Suprapubic skin (tissue), 4 donors: ENCODE results near the gene ARTN.

Source experiments
- EP300 ChIP-seq: sonication (generic); formaldehyde crosslinking; IDR thresholded peaks from one replicate; pipeline ENCODE4 v1.6.1; 2017; ENCODE audit warnings: antibody characterized with exemption
- POLR2A ChIP-seq, 2 donors: fragments of 450-650 bp; IDR thresholded peaks; one replicate each; pipeline ENCODE4 v1.6.1; 2017; ENCODE audit warnings: antibody characterized with exemption in 2 of 2, mild to moderate bottlenecking in 2 of 2, moderate library complexity in 2 of 2
- POLR2AphosphoS5 ChIP-seq, 3 donors: sonication (generic); formaldehyde crosslinking; IDR thresholded peaks; one replicate each; pipeline ENCODE4 v1.6.1; 2017; ENCODE audit warnings: antibody characterized with exemption in 3 of 3
- TF ChIP-seq, protein P1 (sequence below), 2 donors: fragments of 200-600 bp in 1 of 2; fragments of 450-650 bp in 1 of 2; sonication (generic) in 1 of 2; IDR thresholded peaks; one replicate each; pipeline ENCODE4 v1.5.1; 2016 to 2019; ENCODE audit warnings: antibody characterized with exemption in 2 of 2, mild to moderate bottlenecking in 1 of 2, moderate library complexity in 1 of 2

DNA sequence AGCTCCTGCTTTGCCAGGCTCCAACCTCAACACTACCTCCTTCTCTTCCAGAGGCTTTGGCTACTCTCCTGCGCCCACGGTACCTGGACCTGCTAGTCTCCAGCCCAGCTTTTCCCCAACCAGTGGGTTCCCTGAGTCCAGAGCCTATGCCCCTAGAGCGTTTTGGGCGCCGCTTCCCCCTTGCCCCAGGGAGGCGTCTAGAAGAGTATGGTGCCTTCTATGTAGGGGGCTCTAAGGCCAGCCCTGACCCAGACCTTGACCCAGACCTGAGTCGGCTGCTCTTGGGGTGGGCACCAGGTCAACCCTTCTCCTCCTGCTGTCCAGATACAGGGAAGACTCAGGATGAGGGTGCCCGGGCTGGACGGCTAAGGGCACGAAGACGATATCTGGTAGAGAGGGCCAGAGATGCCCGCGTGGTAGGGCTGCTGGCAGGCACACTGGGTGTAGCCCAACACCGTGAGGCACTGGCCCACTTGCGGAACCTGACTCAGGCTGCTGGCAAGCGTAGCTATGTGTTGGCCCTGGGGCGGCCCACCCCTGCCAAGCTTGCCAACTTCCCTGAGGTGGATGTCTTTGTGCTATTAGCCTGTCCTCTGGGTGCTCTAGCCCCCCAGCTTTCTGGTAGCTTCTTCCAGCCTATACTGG, 37.9 kb downstream of the ARTN start:
- TF ChIP-seq EP300, result no peak
- TF ChIP-seq, protein P1, sequence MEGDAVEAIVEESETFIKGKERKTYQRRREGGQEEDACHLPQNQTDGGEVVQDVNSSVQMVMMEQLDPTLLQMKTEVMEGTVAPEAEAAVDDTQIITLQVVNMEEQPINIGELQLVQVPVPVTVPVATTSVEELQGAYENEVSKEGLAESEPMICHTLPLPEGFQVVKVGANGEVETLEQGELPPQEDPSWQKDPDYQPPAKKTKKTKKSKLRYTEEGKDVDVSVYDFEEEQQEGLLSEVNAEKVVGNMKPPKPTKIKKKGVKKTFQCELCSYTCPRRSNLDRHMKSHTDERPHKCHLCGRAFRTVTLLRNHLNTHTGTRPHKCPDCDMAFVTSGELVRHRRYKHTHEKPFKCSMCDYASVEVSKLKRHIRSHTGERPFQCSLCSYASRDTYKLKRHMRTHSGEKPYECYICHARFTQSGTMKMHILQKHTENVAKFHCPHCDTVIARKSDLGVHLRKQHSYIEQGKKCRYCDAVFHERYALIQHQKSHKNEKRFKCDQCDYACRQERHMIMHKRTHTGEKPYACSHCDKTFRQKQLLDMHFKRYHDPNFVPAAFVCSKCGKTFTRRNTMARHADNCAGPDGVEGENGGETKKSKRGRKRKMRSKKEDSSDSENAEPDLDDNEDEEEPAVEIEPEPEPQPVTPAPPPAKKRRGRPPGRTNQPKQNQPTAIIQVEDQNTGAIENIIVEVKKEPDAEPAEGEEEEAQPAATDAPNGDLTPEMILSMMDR (IDR thresholded peaks at IDR 0.05), result no peak
- TF ChIP-seq POLR2AphosphoS5 (IDR thresholded peaks at IDR 0.05), result no peak
- TF ChIP-seq POLR2A (IDR thresholded peaks at IDR 0.05), result no peak
